Mesenchymal stem cell (in vitro differentiated cells and primary cell): ENCODE results near the gene BAZ2A.

Experiments
- DNase-seq: peaks from one replicate; pipeline ENCODE4 v3.0.0-alpha.2; 2013
- H2AFZ ChIP-seq: one replicate; pipeline ENCODE4 v1.6.1; 2013; ENCODE audit warnings: low read depth, mild to moderate bottlenecking, control low read depth, inconsistent platforms, low read length, moderate library complexity
- H2AK5ac ChIP-seq: 2 replicates; pipeline ENCODE4 v1.6.1; 2013; ENCODE audit warnings: low read length, moderate library complexity, mild to moderate bottlenecking, inconsistent platforms; ENCODE audit not compliant: severe bottlenecking
- H2BK120ac ChIP-seq: one replicate; pipeline ENCODE4 v1.6.1; 2013; ENCODE audit warnings: low read depth, mild to moderate bottlenecking, inconsistent platforms, low read length, moderate library complexity
- H2BK12ac ChIP-seq, 2 experiments: one replicate each; pipeline ENCODE4 v1.6.1; 2013; ENCODE audit warnings: inconsistent platforms in 2 of 2, low read length in 2 of 2, mild to moderate bottlenecking in 2 of 2, moderate library complexity in 2 of 2, control low read depth in 1 of 2
- H2BK15ac ChIP-seq: one replicate; pipeline ENCODE4 v1.6.1; 2013; ENCODE audit warnings: mild to moderate bottlenecking, low read depth, inconsistent platforms; ENCODE audit not compliant: poor library complexity, severe bottlenecking
- H2BK5ac ChIP-seq: 2 replicates; pipeline ENCODE4 v1.6.1; 2013; ENCODE audit warnings: low read depth, mild to moderate bottlenecking, low read length, control low read depth, inconsistent platforms; ENCODE audit not compliant: poor library complexity, severe bottlenecking
- H3K14ac ChIP-seq, 2 experiments: one replicate each; pipeline ENCODE4 v1.6.1; 2013; ENCODE audit warnings: inconsistent platforms in 2 of 2, low read length in 2 of 2, control low read depth in 1 of 2, mild to moderate bottlenecking in 1 of 2, moderate library complexity in 1 of 2
- H3K18ac ChIP-seq, 2 experiments: one replicate each; pipeline ENCODE4 v1.6.1; 2013; ENCODE audit warnings: inconsistent platforms in 2 of 2, low read length in 2 of 2, control low read depth in 1 of 2, low read depth in 1 of 2, mild to moderate bottlenecking in 1 of 2
- H3K23ac ChIP-seq, 2 experiments: one replicate each; pipeline ENCODE4 v1.6.1; 2013; ENCODE audit warnings: inconsistent platforms in 2 of 2, low read length in 2 of 2, mild to moderate bottlenecking in 2 of 2, moderate library complexity in 2 of 2, control low read depth in 1 of 2
- H3K27ac ChIP-seq: 2 replicates; pipeline ENCODE4 v1.5.1; 2013; ENCODE audit warnings: mild to moderate bottlenecking, moderate library complexity, low read length, control low read depth, inconsistent platforms; ENCODE audit not compliant: poor library complexity, severe bottlenecking
- H3K27me3 ChIP-seq, 2 experiments: 2 replicates each; pipeline versions ENCODE4 v1.6.1 to v1.7.0; 2013; ENCODE audit warnings: low read length in 2 of 2, mild to moderate bottlenecking in 2 of 2, moderate library complexity in 2 of 2, control low read depth in 1 of 2, inconsistent platforms in 1 of 2; ENCODE audit not compliant: control insufficient read depth in 1 of 2, insufficient read depth in 1 of 2
- H3K36me3 ChIP-seq, 2 experiments: 2 replicates each; pipeline versions ENCODE4 v1.6.1 to v1.7.0; 2013; ENCODE audit warnings: low read length in 2 of 2, control low read depth in 1 of 2, inconsistent platforms in 1 of 2, low read depth in 1 of 2, mild to moderate bottlenecking in 1 of 2; ENCODE audit not compliant: insufficient read depth in 2 of 2, control insufficient read depth in 1 of 2
- H3K4ac ChIP-seq, 2 experiments: one replicate each; pipeline ENCODE4 v1.6.1; 2013; ENCODE audit warnings: inconsistent platforms in 2 of 2, low read length in 2 of 2, mild to moderate bottlenecking in 2 of 2, moderate library complexity in 2 of 2, control low read depth in 1 of 2, low read depth in 1 of 2
- H3K4me1 ChIP-seq: 2 replicates; pipeline ENCODE4 v1.6.1; 2013; ENCODE audit warnings: low read depth, low read length, control low read depth; ENCODE audit not compliant: control insufficient read depth, insufficient read depth
- H3K4me2 ChIP-seq: 2 replicates; pipeline ENCODE4 v1.6.1; 2013; ENCODE audit warnings: low read length, mild to moderate bottlenecking, inconsistent platforms; ENCODE audit not compliant: poor library complexity, severe bottlenecking
- H3K4me3 ChIP-seq, 2 experiments: 2 replicates each; pipeline versions ENCODE4 v1.5.1 to v1.7.0; 2013; ENCODE audit warnings: low read length in 2 of 2, mild to moderate bottlenecking in 2 of 2, control low read depth in 1 of 2, low read depth in 1 of 2; ENCODE audit not compliant: insufficient read depth in 1 of 2
- H3K79me1 ChIP-seq: replicated peaks from 2 replicates; pipeline ENCODE4 v1.6.1; 2013; ENCODE audit warnings: mild to moderate bottlenecking, control low read depth, low read length, inconsistent platforms; ENCODE audit not compliant: poor library complexity, severe bottlenecking
- H3K9ac ChIP-seq: 2 replicates; pipeline ENCODE4 v1.7.0; 2013; ENCODE audit warnings: mild to moderate bottlenecking, low read length, moderate library complexity
- H3K9me3 ChIP-seq: 2 replicates; pipeline ENCODE4 v1.7.0; 2013; ENCODE audit warnings: mild to moderate bottlenecking, low read length; ENCODE audit not compliant: control insufficient read depth
- H4K8ac ChIP-seq: one replicate; pipeline ENCODE4 v1.6.1; 2013; ENCODE audit warnings: inconsistent platforms, mild to moderate bottlenecking, low read length, moderate library complexity
- H4K91ac ChIP-seq: one replicate; pipeline ENCODE4 v1.6.1; 2013; ENCODE audit warnings: mild to moderate bottlenecking, low read length, inconsistent platforms
- WGBS: methylation state at CpG from one replicate; pipeline ENCODE4 v1.1.7; 2013; ENCODE audit warnings: mixed read lengths; 5-methylcytosine and 5-hydroxymethylcytosine counted together

The BAZ2A gene

GRCh38 chr12:56641219-56641618 lies 11.1 kb upstream of the BAZ2A start:
- WGBS: 99% methylated on average over 3 of the region's 6 CpGs
- no peak overlapping the region for H3K9ac ChIP-seq
- peaks cover 2% of the 10 kb centered on the region for H3K4me1 ChIP-seq
- no peak overlapping the region for H3K4ac ChIP-seq
- no peak overlapping the region for H3K27ac ChIP-seq
- H3K79me1 ChIP-seq: peaks cover 2% of the 10 kb centered on the region
- H2AFZ ChIP-seq: no peak overlapping the region
- no peak for DNase-seq
- no peak overlapping the region for H4K91ac ChIP-seq
- no peak overlapping the region for H3K18ac ChIP-seq
- H3K27me3 ChIP-seq: no peaks in the 10 kb centered on the region
- no peak overlapping the region for H2BK120ac ChIP-seq
- H3K4me3 ChIP-seq: no peak overlapping the region
- H2AK5ac ChIP-seq: no peak overlapping the region
- H4K8ac ChIP-seq: no peak overlapping the region
- H3K36me3 ChIP-seq: peaks cover 44 to 74% of the 10 kb centered on the region in 2 experiments
- no peak overlapping the region for H2BK5ac ChIP-seq
- no peak overlapping the region for H3K4me2 ChIP-seq
- no peak overlapping the region for H2BK12ac ChIP-seq
- no peak overlapping the region for H2BK15ac ChIP-seq
- H3K14ac ChIP-seq: no peak overlapping the region
- H3K23ac ChIP-seq: no peak overlapping the region
- H3K9me3 ChIP-seq: no peaks in the 10 kb centered on the region

- Histone ChIP-seq H3K18ac (no peak overlapping the region), H3K4me3 (no peak overlapping the region), H4K8ac (no peak overlapping the region), H3K14ac (no peak overlapping the region), H3K36me3 (peaks cover 45 to 53% of the 10 kb centered on the region in 2 experiments), H2BK120ac (no peak overlapping the region), H2BK5ac (no peak overlapping the region), H3K9me3 (no peaks in the 10 kb centered on the region), H3K23ac (no peak overlapping the region), H4K91ac (no peak overlapping the region), H3K4ac (no peak overlapping the region), H3K9ac (peak overlapping the region; percentile 73), H2BK12ac (no peak overlapping the region), H3K27ac (no peak overlapping the region), H2AK5ac (no peak overlapping the region), H3K4me2 (no peak overlapping the region), H3K27me3 (no peaks in the 10 kb centered on the region), H2BK15ac (no peak overlapping the region), H3K79me1 (peaks cover 11% of the 10 kb centered on the region), H3K4me1 (peaks cover 16% of the 10 kb centered on the region), H2AFZ (no peak overlapping the region)
- 90% methylated on average over 2 of the region's 2 CpGs for WGBS
- DNase-seq: no peak
Measured at GRCh38 chr12:56637621-56638020, 7.5 kb upstream of the BAZ2A start.

GRCh38 chr12:56636675-56637540 lies 6.8 kb upstream of the BAZ2A start:
- H3K18ac ChIP-seq: peak overlapping the region; percentile 67 to 83
- H3K23ac ChIP-seq: no peak overlapping the region
- H3K9me3 ChIP-seq: no peaks in the 10 kb centered on the region
- H3K4me1 ChIP-seq: peaks cover 20% of the 10 kb centered on the region
- H2AK5ac ChIP-seq: no peak overlapping the region
- H3K9ac ChIP-seq: peak overlapping the region; percentile 96
- H3K4me2 ChIP-seq: peak overlapping the region; percentile 95
- WGBS: 0% methylated on average over 10 of the region's 12 CpGs
- no peaks in the 10 kb centered on the region for H3K27me3 ChIP-seq
- H4K91ac ChIP-seq: peak overlapping the region; percentile 52
- peaks cover 38 to 46% of the 10 kb centered on the region in 2 experiments for H3K36me3 ChIP-seq
- no peak overlapping the region for H2AFZ ChIP-seq
- peak overlapping the region in 1 of 2 experiments; percentile 90 for H3K4me3 ChIP-seq
- no peak overlapping the region for H3K14ac ChIP-seq
- peak overlapping the region; percentile 85 for H4K8ac ChIP-seq
- peak overlapping the region; percentile 27 for H2BK120ac ChIP-seq
- H2BK12ac ChIP-seq: peak overlapping the region in 1 of 2 experiments; percentile 59
- no peak overlapping the region for H2BK15ac ChIP-seq
- H3K79me1 ChIP-seq: peaks cover 11% of the 10 kb centered on the region
- peak overlapping the region; percentile 8 to 66 for H3K4ac ChIP-seq
- peak overlapping the region; percentile 85 for H3K27ac ChIP-seq
- H2BK5ac ChIP-seq: peak overlapping the region; percentile 11
- DNase-seq: peak; percentile 100
